ENCODE data around the gene GABBR2.

GRCh38 chr9:98606730-98607129, 102.0 kb downstream of the GABBR2 start:
- no peak for TF ChIP-seq EZH2 (optimal IDR thresholded peaks at IDR 0.05; ENCODE audit: low read depth, low read length)
- TF ChIP-seq, protein P1, sequence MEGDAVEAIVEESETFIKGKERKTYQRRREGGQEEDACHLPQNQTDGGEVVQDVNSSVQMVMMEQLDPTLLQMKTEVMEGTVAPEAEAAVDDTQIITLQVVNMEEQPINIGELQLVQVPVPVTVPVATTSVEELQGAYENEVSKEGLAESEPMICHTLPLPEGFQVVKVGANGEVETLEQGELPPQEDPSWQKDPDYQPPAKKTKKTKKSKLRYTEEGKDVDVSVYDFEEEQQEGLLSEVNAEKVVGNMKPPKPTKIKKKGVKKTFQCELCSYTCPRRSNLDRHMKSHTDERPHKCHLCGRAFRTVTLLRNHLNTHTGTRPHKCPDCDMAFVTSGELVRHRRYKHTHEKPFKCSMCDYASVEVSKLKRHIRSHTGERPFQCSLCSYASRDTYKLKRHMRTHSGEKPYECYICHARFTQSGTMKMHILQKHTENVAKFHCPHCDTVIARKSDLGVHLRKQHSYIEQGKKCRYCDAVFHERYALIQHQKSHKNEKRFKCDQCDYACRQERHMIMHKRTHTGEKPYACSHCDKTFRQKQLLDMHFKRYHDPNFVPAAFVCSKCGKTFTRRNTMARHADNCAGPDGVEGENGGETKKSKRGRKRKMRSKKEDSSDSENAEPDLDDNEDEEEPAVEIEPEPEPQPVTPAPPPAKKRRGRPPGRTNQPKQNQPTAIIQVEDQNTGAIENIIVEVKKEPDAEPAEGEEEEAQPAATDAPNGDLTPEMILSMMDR (IDR thresholded peaks at IDR 0.05; ENCODE audit: low read length), result no peak

All from MM.1S (cell line).